Anterior cingulate cortex (tissue), 58 donors: ENCODE measurements around the gene SLC4A5.
A peak's percentile ranks its signal among the peaks of the same experiment; 100 is the strongest.
"Not testable (repeated sequence)": the region's sequence is repeated elsewhere in the genome, so short reads cannot be mapped to it uniquely, and the experiment has no call there.

ENCODE experiments used
- DNase-seq, 58 donors: peaks; one replicate each; lab custom pipeline; 2025; lab: John Stamatoyannopoulos, UW

The SLC4A5 gene

GRCh38 chr2:74369976-74370375, 26.8 kb upstream of the SLC4A5 start:
- no peak for DNase-seq

- no peak for DNase-seq
Measured at GRCh38 chr2:74368499-74368898, 25.3 kb upstream of the SLC4A5 start.

GRCh38 chr2:74367789-74368188, 24.6 kb upstream of the SLC4A5 start:
- DNase-seq = no peak

GRCh38 chr2:74366036-74366435, 22.8 kb upstream of the SLC4A5 start:
- no peak for DNase-seq

GRCh38 chr2:74364533-74365505, 21.6 kb upstream of the SLC4A5 start:
- peak in 13 of 58 donors; percentile 6 to 56 (median 18) for DNase-seq

GRCh38 chr2:74361327-74361726, 18.1 kb upstream of the SLC4A5 start:
- no peak for DNase-seq

- DNase-seq = no peak
Measured at GRCh38 chr2:74357627-74358026, 14.4 kb upstream of the SLC4A5 start.

- no peak for DNase-seq
Measured at GRCh38 chr2:74349889-74350288, 6.7 kb upstream of the SLC4A5 start.

GRCh38 chr2:74347742-74348141, 4.5 kb upstream of the SLC4A5 start:
- no peak for DNase-seq

GRCh38 chr2:74347303-74347702, 4.1 kb upstream of the SLC4A5 start:
- DNase-seq = no peak

GRCh38 chr2:74345272-74345943, 2.2 kb upstream of the SLC4A5 start:
- DNase-seq = no peak

- not testable (repeated sequence) for DNase-seq
Measured at GRCh38 chr2:74336227-74336626, 7.0 kb downstream of the SLC4A5 start.

GRCh38 chr2:74334931-74335333, 8.3 kb downstream of the SLC4A5 start:
- peak in 52 of 58 donors; percentile 14 to 83 (median 51) for DNase-seq

GRCh38 chr2:74333896-74334586, 9.2 kb downstream of the SLC4A5 start:
- DNase-seq = peak in 1 of 58 donors; percentile 14

- DNase-seq = no peak
Measured at GRCh38 chr2:74333175-74333574, 10.0 kb downstream of the SLC4A5 start.

- DNase-seq = no peak
Measured at GRCh38 chr2:74332550-74333174, 10.6 kb downstream of the SLC4A5 start.

- DNase-seq = no peak
Measured at GRCh38 chr2:74328573-74328972, 14.6 kb downstream of the SLC4A5 start.

GRCh38 chr2:74328074-74328473, 15.1 kb downstream of the SLC4A5 start:
- no peak for DNase-seq

- DNase-seq = no peak
Measured at GRCh38 chr2:74327627-74328026, 15.6 kb downstream of the SLC4A5 start.

- DNase-seq = no peak
Measured at GRCh38 chr2:74327199-74327598, 16.0 kb downstream of the SLC4A5 start.

GRCh38 chr2:74325815-74326214, 17.4 kb downstream of the SLC4A5 start:
- DNase-seq = no peak
